ENCODE results near the gene PLD1. TPM values are rescaled to one million over a fixed set of nuclear protein-coding genes. Genes with fewer than 3 reads are reported as not detected.

Gene PLD1
- total RNA-seq, 2 donors from 2014 or later = 12.8 to 15.8 TPM

DNA sequence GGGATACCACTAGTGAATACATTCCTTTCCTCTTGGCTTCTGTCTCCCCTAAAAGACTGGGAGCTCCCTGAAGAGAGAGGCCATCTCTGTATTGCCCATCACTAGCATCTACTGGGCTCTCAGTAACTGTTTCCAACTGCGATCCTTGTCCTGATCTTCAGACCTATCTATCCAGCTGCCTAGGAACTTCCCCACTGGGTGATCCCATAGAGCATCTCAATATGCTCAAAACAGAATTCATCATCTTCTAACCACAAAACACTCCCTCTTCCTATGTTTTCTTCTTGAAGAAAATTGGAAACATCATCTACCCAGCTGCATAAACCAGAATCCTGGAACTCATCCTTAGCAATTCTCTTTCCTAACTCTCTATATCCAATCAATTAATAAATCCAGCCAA, 54.6 kb downstream of the PLD1 start:
- TF ChIP-seq, protein P1, sequence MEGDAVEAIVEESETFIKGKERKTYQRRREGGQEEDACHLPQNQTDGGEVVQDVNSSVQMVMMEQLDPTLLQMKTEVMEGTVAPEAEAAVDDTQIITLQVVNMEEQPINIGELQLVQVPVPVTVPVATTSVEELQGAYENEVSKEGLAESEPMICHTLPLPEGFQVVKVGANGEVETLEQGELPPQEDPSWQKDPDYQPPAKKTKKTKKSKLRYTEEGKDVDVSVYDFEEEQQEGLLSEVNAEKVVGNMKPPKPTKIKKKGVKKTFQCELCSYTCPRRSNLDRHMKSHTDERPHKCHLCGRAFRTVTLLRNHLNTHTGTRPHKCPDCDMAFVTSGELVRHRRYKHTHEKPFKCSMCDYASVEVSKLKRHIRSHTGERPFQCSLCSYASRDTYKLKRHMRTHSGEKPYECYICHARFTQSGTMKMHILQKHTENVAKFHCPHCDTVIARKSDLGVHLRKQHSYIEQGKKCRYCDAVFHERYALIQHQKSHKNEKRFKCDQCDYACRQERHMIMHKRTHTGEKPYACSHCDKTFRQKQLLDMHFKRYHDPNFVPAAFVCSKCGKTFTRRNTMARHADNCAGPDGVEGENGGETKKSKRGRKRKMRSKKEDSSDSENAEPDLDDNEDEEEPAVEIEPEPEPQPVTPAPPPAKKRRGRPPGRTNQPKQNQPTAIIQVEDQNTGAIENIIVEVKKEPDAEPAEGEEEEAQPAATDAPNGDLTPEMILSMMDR (IDR thresholded peaks at IDR 0.05) = no peak
- TF ChIP-seq POLR2A (IDR thresholded peaks at IDR 0.05) = no peak
- no peak for TF ChIP-seq POLR2AphosphoS5 (IDR thresholded peaks at IDR 0.05)
- WGBS = 92% methylated on average over 1 of the region's 1 CpG
- no peak for DNase-seq (ENCODE audit: low spot score)
- H3K4me3 ChIP-seq = no peak overlapping the region
- H3K9me3 ChIP-seq = no peaks in the 10 kb centered on the region
- no peak overlapping the region for H3K27ac ChIP-seq
- H3K4me1 ChIP-seq (replicated peaks) = no peaks in the 10 kb centered on the region
- no peaks in the 10 kb centered on the region for H3K36me3 ChIP-seq
- intact Hi-C loops (cut with DNase I) = no loop called here
- no peaks in the 10 kb centered on the region for H3K27me3 ChIP-seq (replicated peaks; ENCODE audit: insufficient read depth)

DNA sequence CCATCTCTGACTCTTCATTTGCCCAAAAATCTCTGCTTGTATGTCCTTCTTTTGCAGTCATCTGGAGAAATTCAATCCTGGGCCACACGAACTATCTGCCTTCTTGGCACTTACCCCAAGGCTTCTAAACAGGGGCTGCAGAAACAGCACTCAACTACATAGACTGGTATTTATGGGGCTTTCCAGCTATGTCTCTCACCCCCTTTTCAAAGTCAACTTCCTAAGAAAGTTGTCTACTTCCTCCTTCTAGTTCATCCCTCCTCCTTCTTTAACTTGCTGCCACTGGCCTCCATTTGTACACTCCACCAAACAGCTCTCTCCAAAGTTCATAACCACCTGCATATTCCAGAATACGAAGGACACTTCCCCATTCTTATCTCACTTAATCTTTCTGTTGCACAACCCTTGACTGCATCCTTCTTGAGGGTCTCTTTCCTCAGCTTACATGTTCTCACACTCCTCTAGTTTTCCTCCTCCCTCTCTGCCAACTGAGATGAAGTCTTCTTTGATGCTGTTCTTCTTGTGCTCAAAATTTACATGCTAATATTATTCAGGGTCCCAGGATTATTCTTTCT, 55.2 kb downstream of the PLD1 start:
- Histone ChIP-seq H3K9me3 (no peaks in the 10 kb centered on the region), H3K27me3 (replicated peaks; ENCODE audit: insufficient read depth) (no peaks in the 10 kb centered on the region), H3K27ac (no peak overlapping the region), H3K36me3 (no peaks in the 10 kb centered on the region), H3K4me1 (replicated peaks) (no peaks in the 10 kb centered on the region), H3K4me3 (no peak overlapping the region)
- WGBS = 88% methylated on average over 2 of the region's 2 CpGs
- intact Hi-C loops (cut with DNase I) = no loop called here
- no peak for DNase-seq (ENCODE audit: low spot score)
- no peak for TF ChIP-seq POLR2AphosphoS5 (IDR thresholded peaks at IDR 0.05)
- TF ChIP-seq, protein P1 (IDR thresholded peaks at IDR 0.05) = no peak
- TF ChIP-seq POLR2A (IDR thresholded peaks at IDR 0.05) = no peak

DNA sequence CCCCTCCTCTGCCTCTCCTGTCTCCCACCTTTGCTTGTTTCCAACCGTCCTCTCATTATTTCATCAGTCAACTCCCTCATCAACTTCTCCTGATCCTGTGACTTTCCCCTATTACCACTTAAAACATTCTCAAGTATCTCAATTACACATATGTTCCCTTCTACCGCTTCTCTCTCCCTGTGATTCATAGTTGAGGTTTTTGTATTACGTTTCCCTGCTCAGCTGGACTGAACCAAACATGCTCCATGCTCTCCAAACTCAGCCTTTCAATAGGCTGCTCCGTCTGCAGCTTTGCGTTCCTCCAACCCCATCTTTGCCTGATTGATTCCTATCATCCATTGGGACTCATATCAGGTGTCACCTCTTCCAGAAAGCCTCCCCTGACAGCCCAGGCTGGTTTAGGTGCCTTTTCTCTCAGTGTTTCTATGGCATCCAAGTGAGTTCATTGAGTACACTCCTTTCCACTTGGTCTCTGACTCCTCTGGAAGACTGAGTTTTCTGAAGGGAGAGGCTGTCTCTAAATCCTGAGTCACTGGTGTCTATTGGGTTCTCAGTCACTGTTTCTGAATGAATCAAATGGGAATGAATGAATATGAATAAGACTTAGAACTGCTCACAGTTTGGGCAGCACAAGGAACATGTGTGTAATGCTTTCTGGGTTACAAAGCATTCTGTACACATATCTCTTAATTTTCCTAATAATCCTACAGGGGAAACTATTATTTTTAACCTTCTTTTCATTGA, 56.4 kb downstream of the PLD1 start:
- H3K9me3 ChIP-seq = no peaks in the 10 kb centered on the region
- WGBS = 86% methylated on average over 5 of the region's 5 CpGs

DNA sequence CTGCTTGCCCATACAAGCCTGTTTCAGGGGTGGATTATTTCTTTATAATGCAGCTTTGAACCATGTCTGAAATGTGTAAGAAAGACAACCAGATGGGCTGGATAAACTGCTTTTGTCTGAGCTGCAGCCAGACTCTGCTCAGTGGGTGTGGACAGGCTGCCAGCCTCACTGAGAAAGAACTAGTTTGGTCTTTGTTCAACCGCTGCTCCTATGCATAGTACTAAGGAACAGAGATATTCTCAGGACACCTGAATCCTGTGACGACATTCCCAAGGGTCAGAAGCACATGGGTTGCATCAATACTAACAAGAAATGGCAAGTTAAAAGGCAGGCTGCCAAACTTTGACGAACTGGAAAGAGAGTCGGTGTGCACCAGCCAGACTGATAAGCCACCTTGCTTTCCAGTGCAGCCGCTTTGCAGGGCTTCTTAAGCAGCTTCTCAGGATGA, 57.2 kb downstream of the PLD1 start:
- peak; percentile 84 for DNase-seq (ENCODE audit: low spot score)
- no peaks in the 10 kb centered on the region for H3K36me3 ChIP-seq
- 24% methylated on average over 5 of the region's 5 CpGs for WGBS
- TF ChIP-seq POLR2A (IDR thresholded peaks at IDR 0.05) = no peak
- TF ChIP-seq POLR2AphosphoS5 (IDR thresholded peaks at IDR 0.05) = peak; percentile 75
- peak overlapping the region in 1 of 2 donors; percentile 4 for H3K27ac ChIP-seq
- intact Hi-C loops (cut with DNase I) = no loop called here
- H3K9me3 ChIP-seq = no peaks in the 10 kb centered on the region
- no peak overlapping the region for H3K4me3 ChIP-seq
- no peaks in the 10 kb centered on the region for H3K27me3 ChIP-seq (replicated peaks; ENCODE audit: insufficient read depth)
- H3K4me1 ChIP-seq (replicated peaks) = no peaks in the 10 kb centered on the region

More for the DNA sequence above, 56.4 kb downstream of the PLD1 start:
- Histone ChIP-seq H3K27me3 (replicated peaks; ENCODE audit: insufficient read depth) (no peaks in the 10 kb centered on the region), H3K4me1 (replicated peaks) (no peaks in the 10 kb centered on the region), H3K4me3 (no peak overlapping the region), H3K27ac (no peak overlapping the region), H3K36me3 (no peaks in the 10 kb centered on the region)
- TF ChIP-seq POLR2A (IDR thresholded peaks at IDR 0.05) (no peak), POLR2AphosphoS5 (IDR thresholded peaks at IDR 0.05) (no peak)
- TF ChIP-seq, protein P1 (IDR thresholded peaks at IDR 0.05) = no peak
- intact Hi-C loops (cut with DNase I) = no loop called here
- DNase-seq (ENCODE audit: low spot score) = no peak

DNA sequence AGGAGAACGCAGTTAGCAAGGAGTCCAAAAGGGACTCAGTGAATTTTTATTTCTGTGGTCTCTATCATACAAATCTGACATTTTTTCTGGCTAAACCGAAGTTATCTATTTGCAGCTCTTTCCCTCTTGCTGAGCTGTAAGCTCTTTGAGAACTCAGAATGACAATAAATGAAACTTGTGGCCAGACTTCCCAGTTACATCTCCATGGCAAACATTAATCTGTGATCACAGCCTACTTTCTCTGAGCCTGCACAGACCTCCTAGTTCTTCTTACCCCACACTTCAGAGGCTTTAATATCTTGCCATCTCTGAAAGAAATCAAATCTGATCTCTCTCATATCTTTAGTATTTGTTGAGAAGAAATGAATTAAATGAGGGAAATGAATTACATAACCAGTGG, 58.0 kb downstream of the PLD1 start:
- intact Hi-C loops (cut with DNase I) = no loop called here
- H3K27ac ChIP-seq = peak overlapping the region in 1 of 2 donors; percentile 4
- 84% methylated on average over 2 of the region's 2 CpGs for WGBS

More for the DNA sequence above, 58.0 kb downstream of the PLD1 start:
- Histone ChIP-seq H3K36me3 (no peaks in the 10 kb centered on the region), H3K4me1 (replicated peaks) (no peaks in the 10 kb centered on the region), H3K9me3 (no peaks in the 10 kb centered on the region), H3K4me3 (no peak overlapping the region), H3K27me3 (replicated peaks; ENCODE audit: insufficient read depth) (no peaks in the 10 kb centered on the region)
- no peak for DNase-seq (ENCODE audit: low spot score)
- TF ChIP-seq POLR2AphosphoS5 (IDR thresholded peaks at IDR 0.05) (no peak), POLR2A (IDR thresholded peaks at IDR 0.05) (no peak)
- TF ChIP-seq, protein P1 (IDR thresholded peaks at IDR 0.05) = no peak
